Activated CD8-positive, alpha-beta memory T cell treated with anti-CD3 and anti-CD28 coated beads, Interleukin-2, amount 50 U/mL, for 4 hours (primary cell): ENCODE data around the gene MAML3.
A peak's percentile ranks its signal among the peaks of the same experiment; 100 is the strongest.

Source experiments
- DNase-seq: peaks from one replicate; pipeline ENCODE4 v3.0.0-alpha.2; 2020

The MAML3 gene

DNA sequence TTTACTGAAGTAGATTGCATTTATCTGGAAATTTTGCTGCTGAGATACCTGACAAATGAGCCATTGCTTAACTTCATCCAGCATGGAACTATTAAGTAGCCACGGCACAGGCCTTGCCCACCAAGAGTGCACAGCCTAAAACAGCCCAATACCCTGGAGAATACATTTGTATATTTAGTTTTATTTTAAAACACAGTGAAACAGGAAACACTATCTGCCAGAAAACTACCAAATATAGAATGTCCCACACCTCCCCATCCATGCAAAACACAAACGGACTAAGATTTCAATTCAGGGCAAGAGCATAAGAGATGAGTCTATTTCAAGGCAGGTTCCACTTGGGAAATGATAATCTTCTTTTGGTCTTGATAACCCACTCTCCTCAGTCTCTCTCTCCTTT lies 57.1 kb downstream of the MAML3 start:
- no peak for DNase-seq

DNA sequence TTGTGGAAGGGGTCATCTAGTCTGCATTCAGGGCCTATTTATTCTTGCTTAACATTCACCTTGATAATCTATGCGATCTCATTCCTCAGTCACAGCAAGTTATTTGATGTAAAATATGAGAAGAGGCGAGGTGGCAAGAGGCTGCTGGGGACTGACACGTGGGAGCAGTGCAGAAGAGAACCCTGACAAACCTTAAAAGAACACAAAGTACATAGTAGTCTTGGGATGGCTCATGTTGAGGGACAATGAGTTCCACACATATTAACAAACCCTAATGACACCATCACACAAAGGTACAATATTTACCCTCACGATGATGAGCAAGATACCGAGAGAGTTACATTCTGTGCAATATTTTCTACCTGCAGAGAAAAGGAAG lies 57.5 kb downstream of the MAML3 start:
- DNase-seq: peak; percentile 21

DNA sequence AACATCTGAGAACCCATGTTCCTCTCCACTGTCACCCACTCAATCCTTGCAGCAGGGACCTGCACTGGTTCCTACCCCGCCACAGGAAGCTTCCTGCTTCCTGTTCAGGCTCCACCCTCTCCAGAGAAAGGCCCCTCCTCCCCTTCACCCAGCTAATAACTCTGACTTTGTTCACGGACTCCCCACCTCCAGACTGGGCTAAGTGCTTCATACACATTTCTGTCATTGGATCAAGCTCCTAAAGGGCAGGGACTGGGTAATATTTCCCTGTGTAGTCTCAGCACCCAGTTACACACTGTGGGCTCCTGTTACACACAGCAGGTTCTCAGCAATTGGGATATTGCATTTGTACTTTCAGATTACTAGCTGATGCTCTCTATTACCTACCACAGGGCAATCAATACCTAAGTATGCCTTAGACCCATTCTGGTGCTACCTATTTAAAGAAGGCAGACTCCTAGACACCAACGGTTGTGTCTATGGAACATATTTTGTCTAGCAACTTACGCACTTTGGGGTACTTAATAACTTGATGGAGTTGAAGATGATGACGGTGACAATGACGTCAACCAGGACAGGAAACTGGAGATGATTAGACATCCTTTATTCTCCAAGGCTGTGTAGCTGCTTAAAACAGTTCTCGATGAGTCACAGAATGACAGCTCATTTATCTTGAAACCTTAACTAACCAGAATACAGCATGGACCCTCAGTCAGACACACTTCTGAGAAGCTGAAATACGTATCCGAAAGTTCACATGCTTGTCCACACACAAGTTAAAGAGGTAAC lies 58.1 kb downstream of the MAML3 start:
- DNase-seq: peak; percentile 62

DNA sequence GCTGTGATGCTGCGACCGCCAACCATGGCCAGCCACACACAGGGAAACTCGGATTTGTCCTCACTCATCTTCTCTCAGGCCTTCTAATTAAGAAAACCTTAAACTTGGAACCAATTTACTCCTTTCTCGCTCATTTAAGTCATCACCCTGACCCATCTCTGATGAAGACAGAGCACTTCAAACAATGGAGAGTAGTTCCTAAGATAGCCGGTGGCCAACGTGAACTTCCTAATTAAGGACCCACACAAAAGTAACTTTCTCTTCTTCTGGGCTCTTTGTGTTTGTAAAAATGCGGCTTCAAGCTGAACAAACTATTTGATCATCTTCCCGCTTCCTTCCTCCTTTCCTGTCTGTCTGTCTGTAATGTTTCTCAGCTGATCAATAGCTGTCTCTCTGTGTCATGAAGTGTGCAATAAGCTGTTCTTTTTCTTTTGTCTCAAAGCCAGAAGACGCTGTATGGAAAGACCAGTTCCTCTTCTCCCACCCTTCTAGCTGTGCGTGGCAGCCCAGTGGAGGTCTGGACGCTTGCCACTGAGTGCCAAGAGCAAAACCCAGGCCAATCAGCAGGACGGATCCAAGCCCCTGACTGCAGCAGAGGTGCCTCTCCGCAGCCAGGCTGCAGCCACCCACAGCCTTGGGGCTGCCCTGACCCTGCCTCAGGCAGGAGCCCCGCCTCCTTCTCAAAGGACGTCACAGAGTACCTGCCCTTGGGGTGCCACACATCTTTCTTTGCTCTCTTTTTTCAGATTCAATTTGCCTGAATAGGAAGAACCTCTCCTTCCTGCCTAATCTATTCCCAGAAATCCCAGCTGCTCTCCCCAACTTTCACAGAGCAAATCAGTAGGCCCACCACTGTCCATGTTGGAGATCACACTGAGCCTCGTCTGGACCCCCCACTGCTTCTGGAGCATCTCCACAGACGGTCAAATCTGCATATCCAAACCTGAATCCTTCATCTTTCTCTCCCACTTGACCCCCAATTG lies 59.3 kb downstream of the MAML3 start:
- DNase-seq: peak; percentile 69

DNA sequence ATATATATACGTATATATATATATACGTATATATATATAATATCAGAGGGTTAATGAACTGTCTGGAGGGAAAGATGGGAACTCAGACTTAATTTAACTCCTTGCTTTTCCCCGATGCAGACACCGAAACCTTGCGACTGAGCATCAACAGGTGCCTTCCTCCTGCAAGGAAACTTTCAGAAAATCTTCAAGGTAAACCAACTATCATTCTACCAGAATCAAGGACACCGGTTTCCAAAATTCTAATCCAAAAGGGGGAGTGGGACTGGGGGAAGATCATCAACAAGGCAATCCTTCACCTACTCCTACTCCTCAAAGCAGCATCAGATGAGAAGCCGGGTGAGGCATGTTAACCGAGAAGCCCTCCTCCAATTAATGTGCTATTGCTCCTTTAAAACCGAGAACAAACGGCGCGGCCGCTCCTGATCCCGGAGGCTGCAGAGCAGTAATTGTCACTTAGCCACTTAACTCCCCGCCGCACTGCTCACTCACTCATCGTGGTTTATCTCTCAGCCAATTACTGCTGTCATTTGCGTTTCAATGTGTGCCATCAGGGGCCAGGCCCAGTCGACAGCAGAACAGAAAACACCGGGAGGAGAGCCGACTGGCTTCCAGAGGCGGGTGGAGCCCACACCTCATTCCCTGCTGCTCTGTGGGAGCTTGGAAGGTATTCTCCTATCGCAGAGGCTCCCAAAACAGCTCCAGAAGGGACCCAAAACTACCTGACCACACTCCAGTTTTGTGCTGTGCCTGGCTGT lies 61.7 kb downstream of the MAML3 start:
- peak; percentile 17 for DNase-seq

DNA sequence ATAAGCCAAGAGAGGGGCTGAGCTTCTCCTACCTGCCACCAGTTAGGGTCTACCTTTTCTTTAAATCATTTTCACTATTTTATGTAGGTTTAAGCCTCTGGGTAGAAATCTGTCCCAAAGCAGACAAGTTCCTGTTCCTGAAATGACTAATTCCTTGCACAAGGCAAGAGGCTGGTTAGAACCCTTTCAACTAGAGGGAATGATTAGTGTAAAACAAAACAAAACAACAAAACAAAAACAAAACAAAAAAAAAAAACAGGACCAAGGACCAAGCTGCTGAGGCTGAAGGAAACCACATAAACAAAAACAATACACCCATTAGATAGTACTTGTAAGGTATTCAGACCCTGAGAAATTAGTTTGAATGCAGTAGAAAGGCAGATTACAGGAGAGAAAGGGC lies 62.7 kb downstream of the MAML3 start:
- DNase-seq: no peak

DNA sequence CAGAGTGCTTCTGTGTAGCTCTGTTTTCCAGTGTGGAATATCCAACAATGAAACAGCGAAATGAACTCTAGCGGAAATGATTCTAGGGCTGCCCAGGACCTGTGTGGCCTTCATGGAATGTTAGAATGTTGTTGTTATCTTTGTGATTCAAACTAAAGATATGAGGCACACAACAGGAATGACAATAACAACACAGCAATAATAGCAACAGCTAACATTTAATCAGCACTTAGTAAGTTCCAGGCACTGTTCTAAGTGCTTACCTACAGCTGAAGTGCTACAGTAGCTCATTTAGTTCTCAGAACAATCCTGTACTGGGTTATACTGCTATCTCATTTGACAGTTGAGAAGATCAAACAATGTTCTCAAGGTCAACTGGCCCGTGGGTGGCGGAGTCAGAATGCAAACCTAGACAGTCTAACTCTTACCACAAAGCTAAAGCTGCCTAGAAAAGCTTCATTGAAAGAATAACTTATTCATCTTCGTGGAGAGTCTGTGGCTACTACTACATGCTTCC lies 63.7 kb downstream of the MAML3 start:
- DNase-seq: no peak

DNA sequence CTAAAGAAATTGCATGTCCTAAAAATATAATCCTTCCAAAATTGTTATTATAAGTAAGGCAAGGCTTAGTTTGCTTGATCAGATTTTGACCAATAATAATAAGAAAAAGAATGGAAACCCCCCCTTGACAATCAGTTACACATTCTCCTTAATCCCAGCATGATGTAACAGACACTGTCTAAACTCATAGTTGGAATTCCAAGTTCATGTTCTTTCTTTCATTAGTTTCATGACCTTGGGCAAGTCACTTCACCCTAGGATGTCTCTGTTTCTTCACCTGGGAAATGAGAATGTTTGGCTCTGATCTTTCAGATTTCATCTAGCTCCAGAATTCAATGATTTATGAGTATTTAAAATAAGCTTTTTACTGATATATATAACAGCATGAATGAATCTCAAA lies 64.8 kb downstream of the MAML3 start:
- no peak for DNase-seq

DNA sequence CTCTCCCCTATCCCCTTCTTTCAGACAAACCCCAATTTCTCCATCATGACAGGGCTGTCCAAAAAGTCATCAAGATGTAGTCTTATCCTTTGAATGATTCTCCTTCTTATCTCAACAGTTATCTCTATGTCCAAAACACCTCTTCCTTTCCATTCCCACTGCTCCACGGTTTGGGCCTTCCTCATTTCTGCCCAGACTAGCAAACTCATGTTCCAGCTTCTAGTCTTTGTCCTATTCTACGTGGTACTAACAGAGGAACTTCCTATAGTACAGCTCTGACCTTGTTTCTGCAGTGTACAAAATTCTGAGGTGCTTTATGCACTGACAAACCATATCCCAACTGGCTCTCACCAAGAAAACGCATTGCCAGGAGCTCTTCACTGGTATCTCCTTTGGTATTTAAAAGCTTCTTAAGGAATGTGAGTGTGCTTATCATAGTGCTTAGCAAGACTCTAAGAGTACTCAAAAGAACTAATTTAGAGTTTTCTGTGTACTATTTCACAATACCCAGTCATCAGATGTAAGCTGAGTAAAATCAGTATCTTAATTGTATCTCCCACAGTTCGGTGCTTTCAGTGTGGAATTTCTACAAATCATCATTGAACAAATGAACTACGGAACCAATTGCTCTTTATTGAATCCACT lies 65.5 kb downstream of the MAML3 start:
- no peak for DNase-seq

DNA sequence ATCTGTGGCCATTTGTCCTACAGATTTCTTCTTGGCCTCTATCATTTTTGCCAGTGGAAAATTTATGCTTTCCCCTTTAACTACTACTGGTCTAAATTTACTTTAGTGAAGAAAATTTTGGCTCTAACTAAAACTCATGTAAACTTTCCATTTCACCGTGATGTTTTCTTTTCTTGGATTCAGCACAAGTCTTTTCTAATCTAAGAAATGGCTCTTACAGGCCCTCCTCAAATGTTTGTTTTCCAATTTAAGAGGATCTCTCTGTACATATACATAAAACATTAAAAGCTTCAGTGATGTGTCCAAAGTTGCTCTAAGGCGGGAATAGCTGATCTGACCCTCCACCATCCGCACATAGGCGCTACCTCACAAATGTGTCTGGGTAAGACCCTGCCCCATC lies 68.1 kb downstream of the MAML3 start:
- no peak for DNase-seq

DNA sequence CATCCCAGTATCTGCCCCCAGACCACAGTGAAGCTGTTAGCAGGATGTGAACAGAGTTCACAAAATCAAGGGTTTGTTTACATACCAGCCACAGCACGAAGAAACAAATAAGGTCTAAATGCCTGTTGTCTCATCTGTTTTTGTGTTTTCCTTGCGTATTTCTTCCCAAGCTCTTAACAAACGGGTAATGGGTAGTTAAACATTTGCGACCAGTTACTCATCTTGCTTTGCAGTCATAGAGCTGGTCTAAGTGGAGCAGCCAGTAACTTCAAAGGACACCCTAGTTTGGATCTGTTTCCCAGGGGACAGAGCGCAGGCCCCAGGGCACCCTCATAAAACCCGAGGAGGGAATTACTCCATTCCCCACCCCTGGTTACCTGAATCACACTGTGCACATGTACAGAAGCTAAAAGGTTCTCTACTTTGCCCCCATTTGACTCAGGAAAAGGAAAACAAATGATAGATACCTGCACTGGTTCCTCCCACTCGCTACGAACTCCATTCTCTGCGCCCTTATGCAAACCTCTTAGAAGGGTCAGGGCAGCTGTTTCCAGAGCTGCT lies 68.8 kb downstream of the MAML3 start:
- DNase-seq: no peak

DNA sequence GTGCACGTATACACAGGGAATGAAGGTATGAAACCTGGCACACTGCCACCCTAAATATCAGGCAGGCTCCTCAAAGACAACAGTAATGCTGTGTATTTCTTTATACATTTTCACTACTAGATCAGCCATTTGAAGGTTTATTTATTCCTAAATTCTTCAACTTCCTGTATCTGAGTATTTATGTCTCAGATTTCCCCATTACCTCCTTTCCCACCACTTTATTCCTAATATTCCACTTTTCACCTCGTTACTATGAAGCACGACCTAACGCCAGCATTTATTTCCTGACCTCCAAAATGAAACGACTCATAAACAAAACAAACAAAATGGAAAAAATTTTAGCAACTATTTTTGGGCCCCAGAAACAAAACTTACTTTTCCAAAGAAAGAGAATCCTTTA lies 69.6 kb downstream of the MAML3 start:
- no peak for DNase-seq

DNA sequence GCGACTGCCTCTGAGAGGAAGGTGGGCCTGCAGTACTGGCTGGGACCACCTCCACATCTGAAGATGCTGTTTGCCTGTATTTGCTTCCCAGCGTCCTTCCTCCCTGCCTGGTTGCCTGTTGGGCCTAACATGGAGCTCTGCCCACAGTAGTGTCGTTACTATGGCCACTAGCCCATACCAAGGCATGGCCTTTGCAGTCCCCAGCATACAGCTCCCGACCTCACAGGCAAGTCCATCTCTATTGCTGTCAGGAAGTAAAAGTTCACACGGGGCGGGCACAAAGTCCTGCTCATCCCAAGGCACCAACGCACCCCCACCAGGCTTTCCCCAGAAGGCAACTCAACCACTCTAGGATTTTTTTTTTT lies 71.6 kb downstream of the MAML3 start:
- no peak for DNase-seq

DNA sequence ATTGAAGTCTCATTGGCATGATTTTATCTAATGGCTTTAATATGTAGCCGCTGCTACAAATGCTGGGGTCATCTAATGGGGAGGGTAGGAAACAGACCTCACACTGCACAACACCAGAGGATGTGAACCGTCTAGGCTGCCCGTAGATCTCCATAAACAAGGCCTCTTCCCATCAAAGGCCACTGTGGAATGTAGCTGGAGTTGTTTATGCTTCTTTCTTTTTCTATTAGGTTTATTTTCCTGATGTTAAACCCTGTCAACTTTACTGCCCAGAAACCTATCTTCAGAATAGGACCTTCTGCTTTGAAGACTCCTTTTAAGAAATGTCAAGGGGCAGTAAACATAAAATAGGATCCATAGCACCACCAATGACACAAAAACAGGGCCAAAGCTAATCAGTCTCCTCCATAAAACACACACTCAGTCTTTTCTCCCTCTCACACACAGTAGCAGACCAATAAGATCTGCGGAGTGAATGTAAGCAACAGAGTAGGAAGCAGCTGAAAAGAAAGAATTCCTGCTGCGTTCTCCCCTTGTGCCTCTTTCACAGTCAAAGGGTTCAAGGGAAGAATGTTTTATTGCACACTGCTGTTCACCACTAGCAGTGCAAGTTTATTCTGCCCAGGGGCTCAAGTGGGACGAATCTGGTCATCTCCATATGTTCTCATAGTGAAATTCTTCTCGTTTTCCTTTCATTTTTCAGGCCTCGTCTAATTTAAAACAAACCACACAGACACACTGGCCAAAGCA lies 72.2 kb downstream of the MAML3 start:
- DNase-seq: no peak

DNA sequence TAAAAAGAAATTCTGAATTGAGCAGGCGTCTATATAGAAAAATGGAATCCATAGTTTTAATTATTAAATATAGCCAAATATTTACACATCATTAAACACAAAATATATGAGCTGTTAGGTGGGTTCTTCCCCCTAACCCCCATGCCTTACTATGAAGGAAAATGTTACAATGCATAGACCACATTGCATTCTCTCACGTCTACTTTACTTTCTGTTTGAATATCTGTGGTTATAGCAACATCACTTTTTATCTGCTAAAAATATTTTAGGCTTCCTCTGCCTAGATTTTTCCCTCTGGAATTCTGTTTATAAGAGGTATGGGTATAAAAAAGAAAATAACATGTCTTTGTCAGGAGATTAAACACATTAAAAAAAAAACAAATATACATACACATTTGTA lies 73.1 kb downstream of the MAML3 start:
- no peak for DNase-seq

DNA sequence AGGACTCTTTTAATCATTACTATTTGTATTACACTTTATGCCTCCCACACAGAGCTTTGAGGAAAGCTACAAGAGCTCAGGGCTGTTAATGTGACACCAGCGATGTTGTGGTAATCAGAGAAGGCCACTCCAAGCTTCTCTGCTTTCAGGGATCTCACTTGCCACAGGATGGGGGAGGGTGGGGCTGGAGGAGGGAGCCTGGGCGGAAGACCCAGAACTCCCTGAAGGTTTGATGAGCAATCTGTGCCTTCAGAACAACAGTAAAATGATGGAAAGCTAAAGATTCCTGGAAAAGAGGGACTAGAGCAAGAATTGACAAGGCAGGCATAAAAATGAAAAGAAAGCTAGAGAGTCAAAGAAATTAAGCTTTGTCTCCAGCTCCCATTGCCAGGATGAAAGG lies 75.6 kb downstream of the MAML3 start:
- DNase-seq: no peak

DNA sequence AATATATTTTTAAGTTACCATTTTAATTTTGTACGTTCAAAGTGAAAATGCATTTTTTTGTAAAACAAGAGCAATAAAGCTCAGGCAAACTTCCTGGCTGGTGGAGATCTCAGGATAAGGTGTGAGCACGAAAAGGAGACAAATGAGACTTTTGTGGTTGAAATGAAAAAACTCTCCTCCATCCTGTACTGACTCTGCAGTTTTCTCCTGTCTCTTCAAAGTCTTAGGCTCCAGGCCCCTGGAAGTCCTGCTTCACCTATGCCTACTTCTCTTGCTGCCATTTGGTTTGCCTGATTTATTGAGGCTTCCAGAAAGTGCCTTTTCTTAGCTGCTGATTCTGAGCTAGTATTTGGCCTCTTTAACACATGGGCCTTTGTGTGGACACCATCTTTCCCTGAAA lies 77.7 kb downstream of the MAML3 start:
- no peak for DNase-seq

DNA sequence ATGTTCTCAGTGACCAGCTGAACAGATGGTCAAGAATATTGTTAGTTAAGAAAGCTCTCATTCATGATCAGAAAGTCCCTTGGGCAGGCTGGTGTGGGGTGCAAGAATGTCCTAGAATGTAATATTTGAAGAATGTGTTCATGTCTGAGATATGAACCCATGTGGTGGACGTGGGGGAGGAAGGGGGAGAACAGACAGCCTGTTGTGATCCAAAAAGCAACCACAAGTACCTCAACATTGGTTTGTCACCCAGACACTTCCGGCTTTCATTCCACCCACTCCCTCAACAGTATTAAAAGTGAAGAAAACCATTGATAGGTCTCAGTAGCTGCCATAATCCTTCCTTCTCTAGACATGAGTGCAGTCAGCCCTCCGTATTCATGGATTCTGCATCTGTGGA lies 82.2 kb downstream of the MAML3 start:
- DNase-seq: peak; percentile 64

DNA sequence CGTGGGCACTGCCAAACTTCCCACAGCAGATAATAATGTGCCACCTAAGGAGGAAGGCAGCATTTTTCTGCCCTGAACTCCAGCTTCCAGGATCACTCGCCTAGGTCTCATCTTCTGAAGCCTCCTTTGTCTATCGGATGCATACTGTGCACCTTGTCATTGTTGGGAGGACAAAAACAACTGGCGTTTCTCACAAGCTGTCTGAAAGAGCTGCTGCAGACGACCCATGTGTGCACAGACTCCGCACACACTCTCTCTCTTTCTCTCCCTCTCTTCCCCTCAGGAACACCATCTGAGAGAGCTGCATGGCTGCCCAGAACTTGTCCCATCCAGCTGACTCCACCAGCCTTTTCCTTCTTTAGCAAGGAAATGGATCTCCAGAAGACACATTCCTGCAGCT lies 83.0 kb downstream of the MAML3 start:
- no peak for DNase-seq

DNA sequence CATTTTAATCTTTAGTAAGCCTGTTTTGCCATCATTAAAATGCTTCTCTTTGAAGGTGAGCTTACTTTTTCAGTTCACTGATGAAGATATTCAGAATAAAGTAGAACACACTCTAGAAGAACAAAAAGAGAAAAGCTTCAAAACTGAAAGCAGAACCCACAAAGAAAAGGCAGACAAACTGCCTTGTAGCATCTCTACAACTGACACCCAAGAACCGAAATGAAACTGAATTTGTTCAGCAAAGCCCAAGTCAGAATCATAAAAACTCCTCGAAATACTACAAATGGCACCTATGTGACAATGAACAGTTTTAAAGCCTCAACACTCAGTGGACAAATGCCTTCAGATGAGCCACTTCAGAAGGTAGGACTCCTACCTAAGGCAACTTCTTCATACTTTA lies 83.6 kb downstream of the MAML3 start:
- DNase-seq: no peak

DNA sequence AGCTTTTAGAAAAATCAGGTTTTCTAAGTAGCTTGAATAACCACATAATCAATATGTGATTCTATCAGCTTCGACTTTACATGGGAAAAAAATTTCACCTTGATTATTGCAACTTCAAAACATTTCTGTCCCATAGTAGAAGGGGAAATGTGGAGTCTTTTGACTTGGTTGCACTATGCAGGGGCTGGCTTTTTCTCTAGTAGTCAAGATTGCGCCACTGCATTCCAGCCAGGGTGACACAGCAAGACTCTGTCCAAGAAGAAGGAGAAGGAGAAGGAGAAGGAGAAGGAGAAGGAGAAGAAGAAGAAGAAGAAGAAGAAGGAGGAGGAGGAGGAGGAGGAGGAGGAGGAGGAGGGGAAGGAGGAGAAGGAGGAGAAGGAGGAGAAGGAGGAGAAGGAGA lies 84.9 kb downstream of the MAML3 start:
- DNase-seq: no peak

DNA sequence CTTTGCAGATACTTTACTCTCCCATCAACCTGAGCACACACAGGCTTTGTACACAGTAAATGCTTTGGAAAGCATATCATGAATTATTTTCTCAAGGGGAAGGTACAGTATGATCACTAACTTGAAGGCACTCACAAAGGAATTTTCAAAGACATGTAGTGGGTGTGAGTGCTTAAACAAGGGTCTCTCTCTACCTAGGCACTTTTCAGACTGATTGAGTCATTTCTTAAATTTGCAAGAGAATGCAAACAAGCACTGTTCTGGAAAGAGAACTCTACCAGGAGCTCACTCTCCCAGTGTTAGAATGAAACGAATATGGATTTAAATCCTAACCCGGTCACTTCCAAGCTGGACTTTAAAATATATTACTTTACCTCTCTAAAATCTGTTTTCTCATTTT lies 85.7 kb downstream of the MAML3 start:
- DNase-seq: no peak
